ENCODE measurements around the gene NACC2. TPM values are rescaled to one million over a fixed set of nuclear protein-coding genes. Genes with fewer than 3 reads are reported as not detected.

Gene NACC2
- total RNA-seq, 1 experiment from 2014 or later: 62.0 TPM

DNA sequence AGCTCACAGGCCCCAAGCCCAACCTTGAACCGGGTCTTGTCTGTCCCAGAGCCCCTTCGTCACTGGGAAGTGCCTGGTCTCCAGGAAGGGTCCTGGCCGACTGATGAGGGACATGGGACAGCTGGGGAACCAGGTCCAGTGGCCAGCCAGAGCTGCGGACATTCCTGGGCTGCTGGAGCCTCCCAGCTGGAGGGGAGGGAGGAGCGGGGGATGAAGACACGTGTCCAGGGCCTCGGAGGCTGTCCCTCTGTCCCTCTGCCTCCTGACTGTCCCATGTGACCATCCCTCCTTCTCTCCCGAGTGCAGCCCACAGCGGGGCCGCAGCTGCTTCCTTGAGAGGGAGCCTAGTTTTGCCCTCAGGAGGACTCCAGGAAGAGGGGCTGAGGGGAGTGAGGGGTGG lies 92.2 kb downstream of the NACC2 start:
- no peaks in the 10 kb centered on the region for H3K9me3 ChIP-seq (ENCODE audit: control insufficient read depth, insufficient read depth, low read depth, low read length)
- POLR2A ChIA-PET: interaction anchor here (0.6 kb wide), 1 partner anchor 247 kb away, joined by 25 read pairs; no protein-coding TSS in a partner anchor
- H3K27ac ChIP-seq (ENCODE audit: low read length): no peak overlapping the region
- peaks cover 23% of the 10 kb centered on the region for H3K4me1 ChIP-seq (ENCODE audit: control insufficient read depth, insufficient read depth, low read length)
- DNase-seq (ENCODE audit: low read depth, low spot score) (no peak), ATAC-seq (peak; percentile 24; the same call in 1 of the 2 replicates)
- CTCF ChIA-PET: no interaction called here
- no peaks in the 10 kb centered on the region for H3K36me3 ChIP-seq (ENCODE audit: control insufficient read depth, insufficient read depth, low read length)
- intact Hi-C loops (cut with micrococcal nuclease; ENCODE audit: unreplicated experiment) (no loop called here), in situ Hi-C loops (cut with HindIII; ENCODE audit: low pct_unique_long_range_greater_than_20kb, low sequenced_read_pairs) (no loop called here)
- no peaks in the 10 kb centered on the region for H3K27me3 ChIP-seq (ENCODE audit: control insufficient read depth, insufficient read depth, low read length)
- no TSS peak for BruUV-seq (replicated peaks)
- no peak overlapping the region for H3K4me3 ChIP-seq (ENCODE audit: low read depth in 2 of 2, low read length in 2 of 2)
- no peak for TF ChIP-seq CTCF (IDR thresholded peaks at IDR 0.05)
- TF ChIP-seq SIN3A (IDR thresholded peaks at IDR 0.05; ENCODE audit: borderline replicate concordance, insufficient read depth, low read depth, low read length): no peak
- TF ChIP-seq, protein P1, sequence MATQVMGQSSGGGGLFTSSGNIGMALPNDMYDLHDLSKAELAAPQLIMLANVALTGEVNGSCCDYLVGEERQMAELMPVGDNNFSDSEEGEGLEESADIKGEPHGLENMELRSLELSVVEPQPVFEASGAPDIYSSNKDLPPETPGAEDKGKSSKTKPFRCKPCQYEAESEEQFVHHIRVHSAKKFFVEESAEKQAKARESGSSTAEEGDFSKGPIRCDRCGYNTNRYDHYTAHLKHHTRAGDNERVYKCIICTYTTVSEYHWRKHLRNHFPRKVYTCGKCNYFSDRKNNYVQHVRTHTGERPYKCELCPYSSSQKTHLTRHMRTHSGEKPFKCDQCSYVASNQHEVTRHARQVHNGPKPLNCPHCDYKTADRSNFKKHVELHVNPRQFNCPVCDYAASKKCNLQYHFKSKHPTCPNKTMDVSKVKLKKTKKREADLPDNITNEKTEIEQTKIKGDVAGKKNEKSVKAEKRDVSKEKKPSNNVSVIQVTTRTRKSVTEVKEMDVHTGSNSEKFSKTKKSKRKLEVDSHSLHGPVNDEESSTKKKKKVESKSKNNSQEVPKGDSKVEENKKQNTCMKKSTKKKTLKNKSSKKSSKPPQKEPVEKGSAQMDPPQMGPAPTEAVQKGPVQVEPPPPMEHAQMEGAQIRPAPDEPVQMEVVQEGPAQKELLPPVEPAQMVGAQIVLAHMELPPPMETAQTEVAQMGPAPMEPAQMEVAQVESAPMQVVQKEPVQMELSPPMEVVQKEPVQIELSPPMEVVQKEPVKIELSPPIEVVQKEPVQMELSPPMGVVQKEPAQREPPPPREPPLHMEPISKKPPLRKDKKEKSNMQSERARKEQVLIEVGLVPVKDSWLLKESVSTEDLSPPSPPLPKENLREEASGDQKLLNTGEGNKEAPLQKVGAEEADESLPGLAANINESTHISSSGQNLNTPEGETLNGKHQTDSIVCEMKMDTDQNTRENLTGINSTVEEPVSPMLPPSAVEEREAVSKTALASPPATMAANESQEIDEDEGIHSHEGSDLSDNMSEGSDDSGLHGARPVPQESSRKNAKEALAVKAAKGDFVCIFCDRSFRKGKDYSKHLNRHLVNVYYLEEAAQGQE (IDR thresholded peaks at IDR 0.05; ENCODE audit: insufficient read depth in 1 of 2, low read depth in 2 of 2, low read length in 1 of 2): no peak
- no peak for TF ChIP-seq TCF7L2 (IDR thresholded peaks at IDR 0.05; ENCODE audit: low read depth, low read length)
- no peak for TF ChIP-seq POLR2AphosphoS5 (IDR thresholded peaks at IDR 0.05; ENCODE audit: low read depth, low read length)

- TF ChIP-seq, protein P1 (IDR thresholded peaks at IDR 0.05; ENCODE audit: insufficient read depth in 1 of 2, low read depth in 2 of 2, low read length in 1 of 2): no peak
- TF ChIP-seq SIN3A (IDR thresholded peaks at IDR 0.05; ENCODE audit: borderline replicate concordance, insufficient read depth, low read depth, low read length): no peak
- TF ChIP-seq POLR2AphosphoS5 (IDR thresholded peaks at IDR 0.05; ENCODE audit: low read depth, low read length): no peak
- TF ChIP-seq CTCF (IDR thresholded peaks at IDR 0.05): no peak
- no peak for TF ChIP-seq TCF7L2 (IDR thresholded peaks at IDR 0.05; ENCODE audit: low read depth, low read length)
- CTCF ChIA-PET: no interaction called here
- ATAC-seq: no peak
- Histone ChIP-seq H3K27ac (ENCODE audit: low read length) (no peak overlapping the region), H3K36me3 (ENCODE audit: control insufficient read depth, insufficient read depth, low read length) (no peaks in the 10 kb centered on the region), H3K9me3 (ENCODE audit: control insufficient read depth, insufficient read depth, low read depth, low read length) (no peaks in the 10 kb centered on the region), H3K4me1 (ENCODE audit: control insufficient read depth, insufficient read depth, low read length) (peaks cover 23% of the 10 kb centered on the region), H3K27me3 (ENCODE audit: control insufficient read depth, insufficient read depth, low read length) (no peaks in the 10 kb centered on the region), H3K4me3 (ENCODE audit: low read depth in 2 of 2, low read length in 2 of 2) (no peak overlapping the region)
- DNase-seq (ENCODE audit: low read depth, low spot score): no peak
- in situ Hi-C loops (cut with HindIII; ENCODE audit: low pct_unique_long_range_greater_than_20kb, low sequenced_read_pairs): no loop called here
- BruUV-seq (replicated peaks): no TSS peak
- intact Hi-C loops (cut with micrococcal nuclease; ENCODE audit: unreplicated experiment): no loop called here
- POLR2A ChIA-PET: no interaction called here
Observed at GRCh38 chr9:136002215-136002614, 92.9 kb downstream of the NACC2 start.
